HCT116 (cell line): Measurements from ENCODE around the gene ACLY. TPM values are rescaled to one million over a fixed set of nuclear protein-coding genes. Genes with fewer than 3 reads are reported as not detected.

ENCODE experiments used
- ATAC-seq: fragments of 200-7000 bp; cut with Tn5 transposase; 2 replicates; pipeline ENCODE4 v1.9.1; 2020; ENCODE audit warnings: mild to moderate bottlenecking, moderate library complexity
- BruUV-seq: library from RNA; stranded (reverse); fragments of 400-500 nt; replicated peaks from 2 replicates; lab custom pipeline; 2021; lab: Mats Ljungman, UMichigan
- CTCF ChIA-PET: fragments of 300-600 bp; sonication (Branson Sonifier 250); formaldehyde crosslinking; loops from one replicate; lab custom pipeline; 2021; ENCODE audit warnings: antibody characterized with exemption; lab: Charles Lee
- POLR2A ChIA-PET: fragments of 300-600, 350-600 bp; sonication (Branson Sonifier 250); formaldehyde crosslinking; loops from one replicate; lab custom pipeline; 2021; ENCODE audit warnings: antibody characterized with exemption; lab: Charles Lee
- RAD21 ChIA-PET, 2 experiments: fragments of 300-600 bp; sonication (Branson Sonifier 250); formaldehyde crosslinking; loops; one replicate each; lab custom pipeline; 2023; ENCODE audit warnings: low total read pairs in 2 of 2; ENCODE audit not compliant: uncharacterized antibody in 2 of 2, unreplicated experiment in 2 of 2, low non-redundant PET in 1 of 2; lab: Charles Lee
- DNase-seq: peaks from one replicate; pipeline ENCODE4 v3.0.0-alpha.2; 2010; ENCODE audit warnings: low read depth, low spot score
- H2AFZ ChIP-seq: fragments of 200-600 bp; shearing (Covaris generic), sonication (generic); 2 replicates; pipeline ENCODE4 v1.6.1; 2017; ENCODE audit warnings: low read depth, mixed run types, mixed read lengths, antibody characterized with exemption, low read length; ENCODE audit not compliant: poor library complexity, severe bottlenecking
- H3K27ac ChIP-seq: 2 replicates; pipeline ENCODE4 v1.5.1; 2012; ENCODE audit warnings: low read depth, low read length
- H3K27me3 ChIP-seq: fragments of 200-600 bp; sonication (generic); 2 replicates; pipeline ENCODE4 v1.6.1; 2016; ENCODE audit warnings: mixed run types, low read length, mixed read lengths; ENCODE audit not compliant: insufficient read depth
- H3K36me3 ChIP-seq, 2 experiments: fragments of 200-500 bp in 1 of 2; fragments of 200-600 bp in 1 of 2; sonication (Bioruptor generic) in 1 of 2; sonication (generic) in 1 of 2; 2 replicates each; pipeline versions ENCODE4 v1.5.1 to v1.6.1; 2014 to 2016; ENCODE audit warnings: low read length in 2 of 2, inconsistent platforms in 1 of 2, mixed read lengths in 1 of 2, mixed run types in 1 of 2; ENCODE audit not compliant: insufficient read depth in 2 of 2, control insufficient read depth in 1 of 2
- H3K4me1 ChIP-seq, 2 experiments: fragments of 200-600 bp in 1 of 2; sonication (generic) in 1 of 2; 2 replicates each; pipeline versions ENCODE4 v1.5.1 to v1.6.1; 2012 to 2017; ENCODE audit warnings: low read length in 2 of 2, inconsistent platforms in 1 of 2, mild to moderate bottlenecking in 1 of 2, mixed read lengths in 1 of 2, mixed run types in 1 of 2, moderate library complexity in 1 of 2; ENCODE audit not compliant: insufficient read depth in 2 of 2, control insufficient read depth in 1 of 2
- H3K4me2 ChIP-seq: fragments of 200-600 bp; sonication (generic); 2 replicates; pipeline ENCODE4 v1.6.1; 2017; ENCODE audit warnings: mixed run types, low read length, mixed read lengths
- H3K4me3 ChIP-seq, 2 experiments: fragments of 200-600 bp in 1 of 2; sonication (generic) in 1 of 2; replicated peaks in 1 of 2; 2 replicates each; pipeline ENCODE4 v1.5.1; 2011 to 2016; ENCODE audit warnings: low read length in 2 of 2, control low read depth in 1 of 2, low read depth in 1 of 2, mild to moderate bottlenecking in 1 of 2, mixed read lengths in 1 of 2, mixed run types in 1 of 2
- H3K79me2 ChIP-seq: fragments of 200-600 bp; sonication (generic); 2 replicates; pipeline ENCODE4 v1.6.1; 2017; ENCODE audit warnings: mild to moderate bottlenecking, mixed run types, low read length, moderate library complexity, mixed read lengths; ENCODE audit not compliant: insufficient read depth
- H3K9ac ChIP-seq: fragments of 200-600 bp; sonication (generic); 2 replicates; pipeline ENCODE4 v1.6.1; 2016; ENCODE audit warnings: low read length, mixed read lengths
- H3K9me2 ChIP-seq: fragments of 200-600 bp; sonication (generic), shearing (Covaris generic); 2 replicates; pipeline ENCODE4 v1.6.1; 2017; ENCODE audit warnings: mixed run types, mild to moderate bottlenecking, moderate library complexity; ENCODE audit not compliant: insufficient read depth
- H3K9me3 ChIP-seq, 2 experiments: fragments of 200-500 bp in 1 of 2; fragments of 200-600 bp in 1 of 2; sonication (Bioruptor generic) in 1 of 2; sonication (generic) in 1 of 2; 2 replicates each; pipeline ENCODE4 v1.6.1; 2014 to 2017; ENCODE audit warnings: low read length in 2 of 2, mixed read lengths in 2 of 2, inconsistent platforms in 1 of 2, low read depth in 1 of 2, mild to moderate bottlenecking in 1 of 2, mixed run types in 1 of 2, moderate library complexity in 1 of 2; ENCODE audit not compliant: control insufficient read depth in 1 of 2, insufficient read depth in 1 of 2
- H4K20me1 ChIP-seq: fragments of 200-600 bp; sonication (generic), shearing (Covaris generic); 2 replicates; pipeline ENCODE4 v1.6.1; 2017; ENCODE audit warnings: mixed run types, mild to moderate bottlenecking, moderate library complexity; ENCODE audit not compliant: insufficient read depth
- CBX3 ChIP-seq: IDR thresholded peaks from 2 replicates; pipeline ENCODE4 v1.6.1; 2012; ENCODE audit warnings: low read depth
- ELF1 ChIP-seq: IDR thresholded peaks from 2 replicates; pipeline ENCODE4 v1.6.1; 2012; ENCODE audit warnings: low read depth, borderline replicate concordance
- EZH2 ChIP-seq: fragments of 200-600 bp; sonication (generic); IDR thresholded peaks from 2 replicates; pipeline ENCODE4 v1.6.1; 2017; ENCODE audit warnings: antibody characterized with exemption, mixed run types
- FOSL1 ChIP-seq: IDR thresholded peaks from 2 replicates; pipeline ENCODE4 v1.6.1; 2012; ENCODE audit warnings: low read depth
- POLR2AphosphoS5 ChIP-seq: IDR thresholded peaks from 2 replicates; pipeline ENCODE4 v1.6.1; 2011; ENCODE audit warnings: mild to moderate bottlenecking, low read depth, low read length, moderate library complexity
- RAD21 ChIP-seq: IDR thresholded peaks from 2 replicates; pipeline ENCODE4 v1.6.1; 2012; ENCODE audit warnings: low read depth, mild to moderate bottlenecking
- SIN3A ChIP-seq: IDR thresholded peaks from 2 replicates; pipeline ENCODE4 v1.6.1; 2012; ENCODE audit warnings: low read depth
- YY1 ChIP-seq: IDR thresholded peaks from 2 replicates; pipeline ENCODE4 v1.6.1; 2011; ENCODE audit warnings: low read length, low read depth, moderate library complexity, mild to moderate bottlenecking; ENCODE audit not compliant: insufficient replicate concordance; ENCODE audit errors: extremely low read depth
- intact Hi-C: fragments of 100-400 bp; cut with micrococcal nuclease; formaldehyde crosslinking; loops from 2 replicates; pipeline ENCODE4 v1.10.0; 2022
- total RNA-seq: library from RNA; stranded (reverse); gene quantifications from one replicate; pipeline ENCODE4 v1.2.1, GENCODE V29; 2021; ENCODE audit not compliant: unreplicated experiment
- TF ChIP-seq, protein P1 (sequence below): IDR thresholded peaks from 2 replicates; pipeline ENCODE4 v1.6.1; 2011; ENCODE audit warnings: mild to moderate bottlenecking, low read length, moderate library complexity; ENCODE audit not compliant: insufficient replicate concordance; ENCODE audit errors: extremely low read depth
- TF ChIP-seq, protein P2 (sequence below), 3 experiments: fragments of 200-600 bp in 1 of 3; sonication (generic) in 1 of 3; IDR thresholded peaks in 2 of 3; conservative IDR thresholded peaks in 1 of 3; 2 replicates each; pipeline ENCODE4 v1.5.1; 2012 to 2017; ENCODE audit warnings: low read depth in 2 of 3, low read length in 2 of 3, antibody characterized with exemption in 1 of 3, borderline replicate concordance in 1 of 3, control low read depth in 1 of 3, mild to moderate bottlenecking in 1 of 3, mixed read lengths in 1 of 3, mixed run types in 1 of 3, moderate library complexity in 1 of 3; ENCODE audit not compliant: insufficient read depth in 1 of 3

Gene ACLY
- total RNA-seq, 1 experiment from 2014 or later = 222 TPM

DNA sequence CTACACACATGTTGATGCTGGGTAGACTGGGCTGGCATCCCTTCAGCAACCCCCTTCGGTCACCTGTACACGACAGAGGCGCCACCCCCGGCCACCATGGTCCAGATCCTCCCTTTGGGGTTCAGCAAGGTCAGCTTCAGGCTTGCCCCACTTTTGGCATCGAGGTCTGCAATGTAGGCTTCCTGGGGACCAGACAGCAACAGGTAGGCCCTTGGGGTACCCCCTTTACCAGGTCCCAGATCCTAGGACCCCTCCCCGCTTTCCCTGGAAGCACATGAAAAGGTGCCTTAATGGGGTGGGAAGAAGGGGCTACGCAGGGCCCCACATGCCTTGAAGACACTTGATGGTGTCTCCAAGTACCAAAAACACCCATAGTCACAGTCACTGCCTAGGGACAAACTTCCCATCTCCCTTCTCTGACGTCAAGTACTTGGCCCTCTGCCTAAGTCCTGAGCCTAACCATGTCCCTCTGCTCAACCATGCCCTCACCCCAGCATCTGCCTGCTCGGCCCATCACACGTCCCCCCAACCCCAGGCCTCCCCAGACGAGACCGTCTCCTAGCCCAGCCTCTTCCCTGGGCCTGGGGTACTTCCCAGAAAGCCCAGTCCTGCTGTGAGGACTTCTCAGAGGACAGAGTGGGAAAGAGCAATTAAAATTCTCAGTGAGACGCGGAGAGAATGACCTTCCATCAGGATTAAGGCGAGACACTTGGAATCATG, 12.1 kb downstream of the ACLY start:
- H3K9me2 ChIP-seq = no peaks in the 10 kb centered on the region
- no peak overlapping the region for H3K4me3 ChIP-seq
- H3K4me1 ChIP-seq = peaks cover 0 to 17% of the 10 kb centered on the region in 2 experiments; a peak in 2 of 4 replicates
- no peaks in the 10 kb centered on the region for H4K20me1 ChIP-seq
- intact Hi-C loops = no loop called here
- no peak overlapping the region for H3K27ac ChIP-seq
- no peak overlapping the region for H3K4me2 ChIP-seq
- no peak overlapping the region for H2AFZ ChIP-seq
- H3K9me3 ChIP-seq = no peaks in the 10 kb centered on the region
- H3K27me3 ChIP-seq = no peaks in the 10 kb centered on the region
- TF ChIP-seq YY1 = no peak
- TF ChIP-seq POLR2AphosphoS5 = no peak
- TF ChIP-seq, protein P1, sequence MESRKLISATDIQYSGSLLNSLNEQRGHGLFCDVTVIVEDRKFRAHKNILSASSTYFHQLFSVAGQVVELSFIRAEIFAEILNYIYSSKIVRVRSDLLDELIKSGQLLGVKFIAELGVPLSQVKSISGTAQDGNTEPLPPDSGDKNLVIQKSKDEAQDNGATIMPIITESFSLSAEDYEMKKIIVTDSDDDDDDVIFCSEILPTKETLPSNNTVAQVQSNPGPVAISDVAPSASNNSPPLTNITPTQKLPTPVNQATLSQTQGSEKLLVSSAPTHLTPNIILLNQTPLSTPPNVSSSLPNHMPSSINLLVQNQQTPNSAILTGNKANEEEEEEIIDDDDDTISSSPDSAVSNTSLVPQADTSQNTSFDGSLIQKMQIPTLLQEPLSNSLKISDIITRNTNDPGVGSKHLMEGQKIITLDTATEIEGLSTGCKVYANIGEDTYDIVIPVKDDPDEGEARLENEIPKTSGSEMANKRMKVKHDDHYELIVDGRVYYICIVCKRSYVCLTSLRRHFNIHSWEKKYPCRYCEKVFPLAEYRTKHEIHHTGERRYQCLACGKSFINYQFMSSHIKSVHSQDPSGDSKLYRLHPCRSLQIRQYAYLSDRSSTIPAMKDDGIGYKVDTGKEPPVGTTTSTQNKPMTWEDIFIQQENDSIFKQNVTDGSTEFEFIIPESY = no peak
- TF ChIP-seq, protein P2, sequence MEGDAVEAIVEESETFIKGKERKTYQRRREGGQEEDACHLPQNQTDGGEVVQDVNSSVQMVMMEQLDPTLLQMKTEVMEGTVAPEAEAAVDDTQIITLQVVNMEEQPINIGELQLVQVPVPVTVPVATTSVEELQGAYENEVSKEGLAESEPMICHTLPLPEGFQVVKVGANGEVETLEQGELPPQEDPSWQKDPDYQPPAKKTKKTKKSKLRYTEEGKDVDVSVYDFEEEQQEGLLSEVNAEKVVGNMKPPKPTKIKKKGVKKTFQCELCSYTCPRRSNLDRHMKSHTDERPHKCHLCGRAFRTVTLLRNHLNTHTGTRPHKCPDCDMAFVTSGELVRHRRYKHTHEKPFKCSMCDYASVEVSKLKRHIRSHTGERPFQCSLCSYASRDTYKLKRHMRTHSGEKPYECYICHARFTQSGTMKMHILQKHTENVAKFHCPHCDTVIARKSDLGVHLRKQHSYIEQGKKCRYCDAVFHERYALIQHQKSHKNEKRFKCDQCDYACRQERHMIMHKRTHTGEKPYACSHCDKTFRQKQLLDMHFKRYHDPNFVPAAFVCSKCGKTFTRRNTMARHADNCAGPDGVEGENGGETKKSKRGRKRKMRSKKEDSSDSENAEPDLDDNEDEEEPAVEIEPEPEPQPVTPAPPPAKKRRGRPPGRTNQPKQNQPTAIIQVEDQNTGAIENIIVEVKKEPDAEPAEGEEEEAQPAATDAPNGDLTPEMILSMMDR (IDR thresholded peaks at IDR 0.05 in 2 of 3, conservative IDR thresholded peaks at IDR 0.05 in 1 of 3; ENCODE audit: borderline replicate concordance in 1 of 3, insufficient read depth in 1 of 3, low read depth in 2 of 3, low read length in 2 of 3) = no peak
- no peak for TF ChIP-seq EZH2
- no peak for TF ChIP-seq CBX3
- no peak for TF ChIP-seq RAD21
- TF ChIP-seq FOSL1 = no peak
- TF ChIP-seq ELF1 = no peak
- no peak for TF ChIP-seq SIN3A
- TF ChIP-seq, all 23 proteins: peak for 0
- H3K79me2 ChIP-seq = peaks cover 18% of the 10 kb centered on the region; the same call in 1 of the 2 replicates
- no peak for ATAC-seq
- peaks cover 66 to 76% of the 10 kb centered on the region in 2 experiments for H3K36me3 ChIP-seq
- ChIA-PET POLR2A (no interaction called here), CTCF (no interaction called here), RAD21 (no interaction called here)
- DNase-seq = no peak
- H3K9ac ChIP-seq = no peak overlapping the region
- no TSS peak for BruUV-seq
